CD8-positive, alpha-beta memory T cell (primary cell): ENCODE data around the gene IRGC. TPM values are rescaled to one million over a fixed set of nuclear protein-coding genes. Genes with fewer than 3 reads are reported as not detected.

Source experiments
- CTCF ChIA-PET: fragments of 350-600 bp; sonication (Branson Sonifier 250); formaldehyde crosslinking; loops from one replicate; lab custom pipeline; 2021; ENCODE audit warnings: antibody characterized with exemption; lab: Charles Lee
- POLR2A ChIA-PET: fragments of 350-600 bp; sonication (Branson Sonifier 250); formaldehyde crosslinking; loops from one replicate; lab custom pipeline; 2021; ENCODE audit warnings: antibody characterized with exemption; lab: Charles Lee
- DNase-seq, 5 donors: peaks; one replicate each; pipeline versions ENCODE4 v3.0.0 to v3.0.0-alpha.2; 2020 to 2022; ENCODE audit warnings: mixed read lengths in 1 of 5
- H3K27ac ChIP-seq: one replicate; pipeline ENCODE4 v1.7.0; 2013; ENCODE audit warnings: low read depth, mild to moderate bottlenecking, low read length, moderate library complexity
- H3K27me3 ChIP-seq: 2 replicates; pipeline ENCODE4 v1.7.0; 2013; ENCODE audit warnings: low read length, mild to moderate bottlenecking; ENCODE audit not compliant: insufficient read depth, poor library complexity, severe bottlenecking
- H3K36me3 ChIP-seq: 2 replicates; pipeline ENCODE4 v1.7.0; 2013; ENCODE audit warnings: mild to moderate bottlenecking, low read length, moderate library complexity; ENCODE audit not compliant: insufficient read depth
- H3K4me1 ChIP-seq: 2 replicates; pipeline ENCODE4 v1.7.0; 2013; ENCODE audit warnings: mild to moderate bottlenecking, low read length, moderate library complexity; ENCODE audit not compliant: insufficient read depth
- H3K4me3 ChIP-seq: 2 replicates; pipeline ENCODE4 v1.7.0; 2013; ENCODE audit warnings: mild to moderate bottlenecking, low read length
- H3K9me3 ChIP-seq: 2 replicates; pipeline ENCODE4 v1.7.0; 2013; ENCODE audit warnings: mild to moderate bottlenecking, low read length
- H3K27ac Mint-ChIP-seq, 8 donors: one replicate each; pipeline ENCODE4 v1.8.0; 2020 to 2021; ENCODE audit warnings: mixed read lengths in 8 of 8, mild to moderate bottlenecking in 6 of 8, inconsistent platforms in 3 of 8, moderate library complexity in 3 of 8
- H3K27me3 Mint-ChIP-seq, 2 donors: one replicate each; pipeline ENCODE4 v1.8.0; 2020 to 2021; ENCODE audit warnings: mixed read lengths in 2 of 2, mild to moderate bottlenecking in 1 of 2, moderate library complexity in 1 of 2
- H3K36me3 Mint-ChIP-seq, 3 donors: one replicate each; pipeline ENCODE4 v1.8.0; 2020 to 2021; ENCODE audit warnings: mixed read lengths in 3 of 3, inconsistent platforms in 1 of 3, mild to moderate bottlenecking in 1 of 3
- H3K4me1 Mint-ChIP-seq, 3 donors: one replicate each; pipeline ENCODE4 v1.8.0; 2020 to 2021; ENCODE audit warnings: mixed read lengths in 3 of 3, inconsistent platforms in 1 of 3, mild to moderate bottlenecking in 1 of 3
- H3K4me3 Mint-ChIP-seq, 7 donors: one replicate each; pipeline ENCODE4 v1.8.0; 2020 to 2021; ENCODE audit warnings: mixed read lengths in 7 of 7, mild to moderate bottlenecking in 6 of 7, moderate library complexity in 4 of 7, inconsistent platforms in 2 of 7
- H3K9me3 Mint-ChIP-seq, 5 donors: one replicate each; pipeline ENCODE4 v1.8.0; 2020 to 2022; ENCODE audit warnings: mixed read lengths in 5 of 5, mild to moderate bottlenecking in 3 of 5, moderate library complexity in 2 of 5, inconsistent platforms in 1 of 5
- polyA plus RNA-seq: library from polyadenylated mRNA; unstranded; fragments of 300-500 nt; fragmentation: Illumina TruSeq; gene quantifications from one replicate; pipeline ENCODE4 v1.2.3, GENCODE V29; 2021
- total RNA-seq, 2 experiments: library from RNA; stranded (reverse); gene quantifications; one replicate each; pipeline ENCODE4 v1.2.3, GENCODE V29; 2021

IRGC gene
- total and polyA plus RNA-seq, 3 experiments from 2014 or later: not detected

DNA sequence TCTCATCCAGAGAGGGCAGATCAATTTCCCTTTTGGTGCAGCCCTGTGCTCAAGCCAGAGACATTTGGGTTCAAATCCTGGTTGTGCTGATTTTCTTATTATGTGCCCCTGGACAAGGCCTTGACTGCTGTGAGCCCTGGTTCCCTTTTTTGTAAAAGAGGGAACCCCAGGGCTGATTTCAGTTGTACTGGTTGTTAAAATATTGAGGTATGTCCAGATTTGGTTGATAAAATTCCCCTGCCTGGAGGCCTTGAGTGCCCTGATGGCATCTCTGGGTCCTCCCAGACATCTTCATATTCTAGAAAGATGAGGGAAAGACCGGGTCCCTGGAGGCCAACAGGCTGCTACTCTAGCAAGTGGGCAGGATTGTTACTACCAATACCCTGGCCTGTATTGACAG is 31.6 kb upstream of the IRGC start:
- Histone ChIP-seq H3K27ac (no peak overlapping the region), H3K9me3 (no peaks in the 10 kb centered on the region), H3K4me3 (no peak overlapping the region), H3K4me1 (no peaks in the 10 kb centered on the region), H3K36me3 (no peaks in the 10 kb centered on the region), H3K27me3 (no peaks in the 10 kb centered on the region)
- Mint-ChIP-seq H3K27me3 (no peaks in the 10 kb centered on the region), H3K9me3 (no peaks in the 10 kb centered on the region), H3K27ac (no peak overlapping the region), H3K36me3 (no peaks in the 10 kb centered on the region), H3K4me1 (no peaks in the 10 kb centered on the region), H3K4me3 (no peak overlapping the region)
- POLR2A ChIA-PET: no interaction called here
- no peak for DNase-seq
- CTCF ChIA-PET: no interaction called here

GRCh38 chr19:43687660-43687997 is 28.2 kb upstream of the IRGC start:
- Histone ChIP-seq H3K4me1 (no peaks in the 10 kb centered on the region), H3K27me3 (no peaks in the 10 kb centered on the region), H3K4me3 (no peak overlapping the region), H3K27ac (no peak overlapping the region), H3K9me3 (peaks cover 4% of the 10 kb centered on the region), H3K36me3 (no peaks in the 10 kb centered on the region)
- Mint-ChIP-seq H3K4me3 (no peak overlapping the region), H3K9me3 (peaks cover 0 to 22% (median 18%) of the 10 kb centered on the region in 5 donors), H3K4me1 (no peaks in the 10 kb centered on the region), H3K27me3 (peaks cover 2 to 12% of the 10 kb centered on the region in 2 donors), H3K36me3 (peaks cover 0 to 15% (median 0%) of the 10 kb centered on the region in 3 donors), H3K27ac (no peak overlapping the region)
- DNase-seq: no peak
- ChIA-PET CTCF (no interaction called here), POLR2A (no interaction called here)

GRCh38 chr19:43688059-43688701 is 27.7 kb upstream of the IRGC start:
- H3K4me1 Mint-ChIP-seq: no peaks in the 10 kb centered on the region
- POLR2A ChIA-PET: no interaction called here
- CTCF ChIA-PET: no interaction called here

GRCh38 chr19:43690444-43690843 is 25.4 kb upstream of the IRGC start:
- POLR2A ChIA-PET: no interaction called here

More at GRCh38 chr19:43688059-43688701, 27.7 kb upstream of the IRGC start:
- no peaks in the 10 kb centered on the region for H3K36me3 ChIP-seq
- Mint-ChIP-seq H3K4me3 (no peak overlapping the region), H3K9me3 (peaks cover 0 to 22% (median 20%) of the 10 kb centered on the region in 5 donors), H3K36me3 (peaks cover 0 to 15% (median 0%) of the 10 kb centered on the region in 3 donors), H3K27me3 (peaks cover 2 to 17% of the 10 kb centered on the region in 2 donors), H3K27ac (no peak overlapping the region)
- H3K4me1 ChIP-seq: no peaks in the 10 kb centered on the region
- no peak overlapping the region for H3K27ac ChIP-seq
- no peaks in the 10 kb centered on the region for H3K27me3 ChIP-seq
- no peak for DNase-seq
- no peak overlapping the region for H3K4me3 ChIP-seq
- H3K9me3 ChIP-seq: peaks cover 4% of the 10 kb centered on the region

GRCh38 chr19:43690890-43691289 is 25.0 kb upstream of the IRGC start:
- Histone ChIP-seq H3K27ac (no peak overlapping the region), H3K27me3 (no peaks in the 10 kb centered on the region), H3K4me1 (no peaks in the 10 kb centered on the region), H3K4me3 (no peak overlapping the region), H3K36me3 (no peaks in the 10 kb centered on the region), H3K9me3 (peaks cover 4% of the 10 kb centered on the region)
- DNase-seq: no peak
- Mint-ChIP-seq H3K27me3 (peaks cover 2 to 25% of the 10 kb centered on the region in 2 donors), H3K9me3 (peaks cover 0 to 24% (median 22%) of the 10 kb centered on the region in 5 donors), H3K36me3 (peaks cover 0 to 15% (median 0%) of the 10 kb centered on the region in 3 donors), H3K4me1 (no peaks in the 10 kb centered on the region), H3K27ac (no peak overlapping the region), H3K4me3 (no peak overlapping the region)
- CTCF ChIA-PET: no interaction called here
- POLR2A ChIA-PET: no interaction called here

More at GRCh38 chr19:43690444-43690843, 25.4 kb upstream of the IRGC start:
- H3K4me1 ChIP-seq: no peaks in the 10 kb centered on the region
- no peaks in the 10 kb centered on the region for H3K27me3 ChIP-seq
- no peaks in the 10 kb centered on the region for H3K4me1 Mint-ChIP-seq
- no peaks in the 10 kb centered on the region for H3K36me3 ChIP-seq
- peaks cover 0 to 23% (median 22%) of the 10 kb centered on the region in 5 donors for H3K9me3 Mint-ChIP-seq
- H3K9me3 ChIP-seq: peaks cover 4% of the 10 kb centered on the region
- no peak overlapping the region for H3K4me3 Mint-ChIP-seq
- peaks cover 0 to 15% (median 0%) of the 10 kb centered on the region in 3 donors for H3K36me3 Mint-ChIP-seq
- H3K27ac ChIP-seq: no peak overlapping the region
- no peak overlapping the region for H3K27ac Mint-ChIP-seq
- H3K27me3 Mint-ChIP-seq: peaks cover 2 to 25% of the 10 kb centered on the region in 2 donors
- H3K4me3 ChIP-seq: no peak overlapping the region
- no peak for DNase-seq
- CTCF ChIA-PET: no interaction called here

GRCh38 chr19:43691755-43692154 is 24.1 kb upstream of the IRGC start:
- H3K36me3 ChIP-seq: no peaks in the 10 kb centered on the region
- Mint-ChIP-seq H3K4me3 (no peak overlapping the region), H3K27me3 (peaks cover 4 to 27% of the 10 kb centered on the region in 2 donors), H3K9me3 (peaks cover 0 to 27% (median 23%) of the 10 kb centered on the region in 5 donors), H3K27ac (no peak overlapping the region), H3K36me3 (peaks cover 0 to 19% (median 0%) of the 10 kb centered on the region in 3 donors), H3K4me1 (no peaks in the 10 kb centered on the region)
- H3K9me3 ChIP-seq: peaks cover 4% of the 10 kb centered on the region
- no peak overlapping the region for H3K27ac ChIP-seq
- H3K27me3 ChIP-seq: no peaks in the 10 kb centered on the region
- no peak for DNase-seq
- no peak overlapping the region for H3K4me3 ChIP-seq
- no peaks in the 10 kb centered on the region for H3K4me1 ChIP-seq
- ChIA-PET POLR2A (no interaction called here), CTCF (no interaction called here)

- Mint-ChIP-seq H3K27ac (no peak overlapping the region), H3K36me3 (peaks cover 0 to 19% (median 0%) of the 10 kb centered on the region in 3 donors), H3K4me3 (peak overlapping the region in 1 of 7 donors; percentile 19), H3K4me1 (no peaks in the 10 kb centered on the region), H3K9me3 (peaks cover 0 to 27% (median 23%) of the 10 kb centered on the region in 5 donors), H3K27me3 (peaks cover 4 to 32% of the 10 kb centered on the region in 2 donors)
- DNase-seq: no peak
- no peaks in the 10 kb centered on the region for H3K4me1 ChIP-seq
- no peak overlapping the region for H3K4me3 ChIP-seq
- no peaks in the 10 kb centered on the region for H3K36me3 ChIP-seq
- CTCF ChIA-PET: no interaction called here
- H3K27me3 ChIP-seq: no peaks in the 10 kb centered on the region
- peaks cover 4% of the 10 kb centered on the region for H3K9me3 ChIP-seq
- H3K27ac ChIP-seq: no peak overlapping the region
- POLR2A ChIA-PET: no interaction called here
These were observed 23.5 kb upstream of the IRGC start for GRCh38 chr19:43692385-43692784.

DNA sequence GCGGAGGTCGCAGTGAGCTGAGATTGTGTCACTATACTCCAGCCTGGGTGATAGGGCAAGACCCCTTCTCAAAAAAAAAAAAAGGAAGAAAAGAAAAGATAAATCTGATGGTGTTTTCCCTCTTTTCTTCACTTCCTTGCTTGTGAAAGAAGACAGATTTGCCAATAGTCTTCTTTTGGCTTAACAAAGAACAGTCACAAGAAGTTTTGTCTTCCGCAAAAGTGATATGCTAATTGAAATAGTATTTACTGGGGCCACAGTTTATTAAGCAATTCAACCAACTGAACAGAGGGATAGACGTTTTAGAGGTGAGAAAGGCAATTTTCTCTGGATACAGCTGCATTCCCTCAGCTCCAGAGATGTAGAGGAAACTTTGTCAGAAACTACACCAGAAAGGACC is 23.0 kb upstream of the IRGC start:
- Mint-ChIP-seq H3K27ac (no peak overlapping the region), H3K27me3 (peaks cover 5 to 36% of the 10 kb centered on the region in 2 donors), H3K4me1 (no peaks in the 10 kb centered on the region), H3K36me3 (peaks cover 0 to 19% (median 0%) of the 10 kb centered on the region in 3 donors), H3K4me3 (no peak overlapping the region), H3K9me3 (peaks cover 0 to 27% (median 23%) of the 10 kb centered on the region in 5 donors)
- ChIA-PET CTCF (no interaction called here), POLR2A (no interaction called here)
- no peak for DNase-seq
- Histone ChIP-seq H3K27me3 (no peaks in the 10 kb centered on the region), H3K9me3 (peaks cover 4% of the 10 kb centered on the region), H3K27ac (no peak overlapping the region), H3K36me3 (no peaks in the 10 kb centered on the region), H3K4me1 (no peaks in the 10 kb centered on the region), H3K4me3 (no peak overlapping the region)
